ENCODE measurements around the gene CDX1. TPM values are rescaled to one million over a fixed set of nuclear protein-coding genes. Genes with fewer than 3 reads are reported as not detected.

The CDX1 gene
- total and polyA plus RNA-seq, 2 of the 8 experiments (the other 6 are each of a cell fraction or from before 2014, with no cell fraction given), result not detected

- DNase-seq (ENCODE audit: low read depth in 1 of 2, low spot score in 2 of 2) (no peak), FAIRE-seq (no peak)
- ChIA-PET CTCF (ENCODE audit: partially characterized antibody) (interaction anchor here (0.7 to 16.9 kb wide), 33 partner anchors 8 to 266 kb away, joined by 3 to 188 read pairs (median 4); no protein-coding TSS in a partner anchor), POLR2A (ENCODE audit: partially characterized antibody) (no interaction called here)
- no peak overlapping the region for H3K27ac ChIP-seq (ENCODE audit: low read depth, low read length)
- TF ChIP-seq TBP (IDR thresholded peaks at IDR 0.05; ENCODE audit: low read depth, low read length), result no peak
- TF ChIP-seq SP1 (IDR thresholded peaks at IDR 0.05; ENCODE audit: low read depth, low read length), result peak; percentile 43; the same call in 1 of the 2 replicates
- H3K27me3 ChIP-seq (replicated peaks in 1 of 4; ENCODE audit: control insufficient read depth in 3 of 4, extremely low read depth in 1 of 4, insufficient read depth in 3 of 4, low read length in 3 of 4), result peaks cover 0 to 5% (median 3%) of the 10 kb centered on the region in 4 experiments; a peak in 3 of 7 replicates
- H3K79me2 ChIP-seq (ENCODE audit: control insufficient read depth in 1 of 2, insufficient read depth in 2 of 2, low read length in 2 of 2), result no peaks in the 10 kb centered on the region
- no peak overlapping the region for H2BK120ac ChIP-seq (replicated peaks; ENCODE audit: low read depth, low read length)
- H2BK5ac ChIP-seq (ENCODE audit: low read depth, low read length), result no peak overlapping the region
- 80% methylated on average over 8 of the region's 8 CpGs; no CpG with 5 or more reads in 1 of the 2 experiments for WGBS, 2 experiments (ENCODE audit: extremely low coverage in 1 of 2, insufficient coverage in 1 of 2, insufficient read length in 1 of 2, insufficient replicate concordance in 2 of 2, low coverage in 1 of 2, low lambda C conversion rate in 2 of 2, missing lambda C conversion rate in 1 of 2)
- H2AK5ac ChIP-seq (ENCODE audit: low read depth, low read length), result no peak overlapping the region
- no peak overlapping the region for H4K8ac ChIP-seq (ENCODE audit: extremely low read depth, insufficient read depth, low read length)
- H3K9ac ChIP-seq (replicated peaks in 1 of 4; ENCODE audit: extremely low read depth in 1 of 4, low read depth in 3 of 4, low read length in 3 of 4), result no peak overlapping the region
- no peak overlapping the region for H3K4me3 ChIP-seq (ENCODE audit: extremely low read depth in 1 of 4, insufficient read depth in 2 of 4, low read depth in 3 of 4, low read length in 4 of 4)
- no peaks in the 10 kb centered on the region for H3K9me3 ChIP-seq (ENCODE audit: insufficient read depth in 2 of 2, low read depth in 1 of 2, low read length in 1 of 2)
- H3K56ac ChIP-seq (replicated peaks; ENCODE audit: insufficient read length, low read depth, low read length), result no peak overlapping the region
- H3K23ac ChIP-seq (ENCODE audit: insufficient read length), result no peak overlapping the region
- H2BK12ac ChIP-seq (ENCODE audit: low read depth, low read length), result no peak overlapping the region
- no peaks in the 10 kb centered on the region for H3K36me3 ChIP-seq (ENCODE audit: control insufficient read depth in 2 of 4, insufficient read depth in 4 of 4, low read length in 3 of 4)
- H3K18ac ChIP-seq (ENCODE audit: extremely low read depth, low read length), result no peak overlapping the region
- no peak overlapping the region for H2BK20ac ChIP-seq (ENCODE audit: low read length)
- H3K79me1 ChIP-seq (ENCODE audit: low read depth, low read length), result no peaks in the 10 kb centered on the region
- H4K20me1 ChIP-seq (replicated peaks in 1 of 2; ENCODE audit: control insufficient read depth in 1 of 2, insufficient read depth in 2 of 2, low read length in 2 of 2), result peaks cover 0 to 9% of the 10 kb centered on the region in 2 experiments
- no peak overlapping the region for H3K4me2 ChIP-seq (ENCODE audit: insufficient read depth in 1 of 2, low read depth in 2 of 2, low read length in 2 of 2)
- H2AFZ ChIP-seq (ENCODE audit: low read length), result no peak overlapping the region
- no peak overlapping the region for H4K91ac ChIP-seq (replicated peaks; ENCODE audit: insufficient read length, low read length)
- H2BK15ac ChIP-seq (ENCODE audit: low read length), result no peak overlapping the region
- H3K4ac ChIP-seq (replicated peaks; ENCODE audit: insufficient read length, low read depth, low read length), result no peak overlapping the region
- peaks cover 5 to 12% (median 6%) of the 10 kb centered on the region in 4 experiments; a peak in 6 of 7 replicates for H3K4me1 ChIP-seq (replicated peaks in 1 of 4; ENCODE audit: control insufficient read depth in 3 of 4, insufficient read depth in 4 of 4, low read length in 3 of 4)
- no peak overlapping the region for H3K14ac ChIP-seq (ENCODE audit: insufficient read length)
- H4K5ac ChIP-seq (ENCODE audit: insufficient read length, low read depth, low read length), result no peak overlapping the region
- no peaks in the 10 kb centered on the region for H3K23me2 ChIP-seq (ENCODE audit: low read depth, low read length)
These were observed 36.1 kb upstream of the CDX1 start for GRCh38 chr5:150130493-150130922.

All from H1 (cell line).